GM18951 (cell line): Measurements from ENCODE around the gene FUT7.

Experiments
- POLR2A ChIP-seq: IDR thresholded peaks from 4 replicates; pipeline ENCODE4 v1.6.1; 2011; ENCODE audit warnings: mild to moderate bottlenecking; ENCODE audit not compliant: insufficient read length, insufficient read depth; ENCODE audit errors: extremely low read depth
- in situ Hi-C: fragments of 300-500 bp; cut with MboI; formaldehyde crosslinking; loops from one replicate; pipeline ENCODE4 v1.12.0; 2022; ENCODE audit warnings: low sequenced_read_pairs, mixed read lengths, inconsistent platforms; ENCODE audit not compliant: unreplicated experiment

The FUT7 gene

DNA sequence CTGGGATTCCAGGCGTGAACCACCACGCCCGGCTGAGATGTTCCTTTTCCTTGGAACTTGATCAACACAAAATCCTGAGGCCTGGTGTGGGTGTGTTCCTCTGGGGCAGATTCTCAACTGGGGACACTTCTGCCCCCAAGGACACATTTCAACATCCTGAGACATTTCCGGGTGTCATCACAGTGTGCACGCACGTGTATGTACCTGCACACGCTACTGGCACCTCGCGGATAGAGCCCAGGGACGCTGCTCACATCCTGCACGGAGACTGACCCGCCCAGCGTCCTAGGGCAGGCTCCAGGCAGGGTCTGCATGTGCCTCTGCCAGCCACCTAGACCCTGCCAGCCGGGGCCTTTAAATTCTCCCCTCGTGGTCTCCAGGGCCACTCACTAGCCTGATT, 30.5 kb upstream of the FUT7 start:
- TF ChIP-seq POLR2A = no peak
- in situ Hi-C loops = no loop called here

DNA sequence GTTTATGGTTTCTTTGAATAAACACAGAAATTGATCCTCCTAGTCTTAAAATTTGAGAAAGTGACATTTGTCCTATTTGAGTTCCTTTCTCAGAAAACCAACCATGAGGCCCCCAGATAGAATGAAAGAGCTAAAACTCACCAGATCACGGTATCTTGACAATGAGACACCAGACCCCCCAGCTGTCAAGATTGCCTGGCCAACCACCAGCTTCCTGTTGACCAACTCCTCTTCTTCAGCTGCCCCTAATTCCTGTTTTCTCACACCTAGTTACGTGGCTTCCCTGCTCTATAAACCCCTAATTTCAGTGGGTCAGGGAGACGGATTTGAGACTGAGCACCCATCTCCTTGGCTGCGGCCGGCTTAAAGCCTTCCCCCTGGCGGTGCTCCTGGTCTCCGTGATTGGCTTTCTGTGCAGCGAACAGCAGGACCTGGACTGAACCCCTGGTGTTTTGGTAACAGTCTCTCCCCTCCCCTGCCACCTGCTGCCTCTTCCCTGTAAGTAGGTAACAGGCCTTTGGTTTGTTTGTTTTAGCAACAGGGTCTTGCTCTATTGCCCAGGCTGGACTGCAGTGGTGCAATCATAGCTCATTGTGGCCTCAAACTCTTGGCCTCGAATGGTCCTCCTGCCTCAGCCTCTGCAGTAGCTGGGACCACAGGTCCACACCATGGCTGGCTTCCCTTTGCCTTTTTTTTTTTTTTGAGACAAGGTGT, 26.8 kb upstream of the FUT7 start:
- in situ Hi-C loops = no loop called here
- TF ChIP-seq POLR2A = no peak

GRCh38 chr9:137057545-137057944, 25.7 kb upstream of the FUT7 start:
- in situ Hi-C loops = no loop called here
- TF ChIP-seq POLR2A = no peak

GRCh38 chr9:137056739-137057415, 25.0 kb upstream of the FUT7 start:
- TF ChIP-seq POLR2A = no peak
- in situ Hi-C loops = no loop called here

GRCh38 chr9:137055385-137056364, 23.8 kb upstream of the FUT7 start:
- in situ Hi-C loops = no loop called here

GRCh38 chr9:137054932-137055384, 23.1 kb upstream of the FUT7 start:
- TF ChIP-seq POLR2A = no peak
- in situ Hi-C loops = no loop called here

More at GRCh38 chr9:137055385-137056364, 23.8 kb upstream of the FUT7 start:
- TF ChIP-seq POLR2A = no peak

GRCh38 chr9:137053944-137054931, 22.4 kb upstream of the FUT7 start, which contains the start of gene ENTPD2:
Gene ENTPD2, minus strand, starts transcription at chr9:137054061. Its CDS starts 64 bp downstream, at chr9:137053997.
- TF ChIP-seq POLR2A = no peak
- in situ Hi-C loops = no loop called here

- in situ Hi-C loops = no loop called here
- no peak for TF ChIP-seq POLR2A
Observed at GRCh38 chr9:137052998-137053943, 21.4 kb upstream of the FUT7 start.

DNA sequence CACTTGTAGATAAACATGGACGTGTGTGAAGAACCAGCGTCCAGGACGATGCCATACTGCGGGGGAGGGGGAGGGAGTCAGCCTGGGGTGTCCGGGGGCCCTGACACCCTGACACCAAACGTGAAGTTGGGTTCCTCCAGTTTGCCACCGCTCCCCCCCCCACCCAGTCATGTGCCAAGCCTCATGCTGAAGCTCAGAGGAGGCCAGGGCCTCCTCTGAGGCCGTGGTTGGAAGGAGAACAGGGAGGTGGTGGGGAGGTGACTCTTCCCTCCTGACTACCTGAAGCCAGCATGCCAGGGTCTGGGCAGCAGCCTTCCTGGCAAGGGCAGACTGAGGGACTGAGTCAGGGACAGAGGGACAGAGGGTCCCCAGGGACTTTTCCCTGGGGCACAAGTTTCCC, 20.4 kb upstream of the FUT7 start:
- TF ChIP-seq POLR2A = no peak

DNA sequence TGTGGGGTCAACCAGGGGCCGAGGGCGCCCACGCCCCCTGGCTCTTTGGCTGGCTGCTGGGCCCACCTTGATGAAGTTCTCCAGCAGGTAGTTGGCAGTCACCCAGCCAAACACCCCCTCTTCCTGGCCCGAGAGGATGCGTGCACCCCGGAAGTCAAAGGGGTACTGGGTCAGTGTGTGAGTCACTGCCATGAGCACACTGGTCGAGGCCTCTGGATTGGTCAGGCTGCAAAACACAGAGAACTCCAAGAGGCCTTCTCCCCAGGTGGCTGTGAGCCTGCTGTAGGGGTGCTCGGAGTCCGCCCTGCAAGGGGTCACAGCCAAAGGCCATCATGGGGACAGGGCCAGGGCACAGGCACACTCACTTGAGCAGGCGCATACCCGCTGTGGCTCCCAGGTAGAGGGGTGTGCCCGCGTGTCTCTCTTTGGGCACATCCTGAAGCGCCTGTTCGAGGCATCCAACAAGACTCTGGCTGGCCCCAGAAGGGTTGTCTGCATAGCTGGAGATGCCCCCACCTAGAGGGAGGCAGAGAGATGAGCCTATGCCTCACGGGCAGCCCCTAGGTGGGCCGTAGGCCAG, 19.3 kb upstream of the FUT7 start:
- in situ Hi-C loops = no loop called here
- TF ChIP-seq POLR2A = no peak

More for the DNA sequence above, 20.4 kb upstream of the FUT7 start:
- in situ Hi-C loops = no loop called here

DNA sequence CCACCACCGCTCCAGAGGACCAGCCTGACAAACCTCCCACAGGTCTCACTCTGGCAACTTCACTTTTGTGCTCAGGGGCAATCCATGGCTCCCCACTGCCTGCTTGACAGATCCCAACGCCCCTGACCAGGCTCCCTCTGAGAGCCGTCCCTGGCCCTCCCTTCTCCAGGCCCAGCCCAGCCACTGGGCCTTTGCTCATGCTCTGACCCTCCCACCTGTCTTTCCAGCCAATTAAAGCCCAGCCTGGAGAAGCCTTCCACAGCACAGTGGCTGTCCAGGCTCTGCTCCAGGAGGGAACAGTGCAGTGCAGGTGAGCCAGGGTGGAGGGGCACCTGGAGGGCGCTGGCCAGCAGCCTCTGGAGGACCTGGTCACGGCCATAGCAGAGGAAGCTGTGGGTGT, 18.7 kb upstream of the FUT7 start:
- in situ Hi-C loops = no loop called here
- TF ChIP-seq POLR2A = no peak
